Measurements from ENCODE around the gene BEGAIN.

Gene BEGAIN

DNA sequence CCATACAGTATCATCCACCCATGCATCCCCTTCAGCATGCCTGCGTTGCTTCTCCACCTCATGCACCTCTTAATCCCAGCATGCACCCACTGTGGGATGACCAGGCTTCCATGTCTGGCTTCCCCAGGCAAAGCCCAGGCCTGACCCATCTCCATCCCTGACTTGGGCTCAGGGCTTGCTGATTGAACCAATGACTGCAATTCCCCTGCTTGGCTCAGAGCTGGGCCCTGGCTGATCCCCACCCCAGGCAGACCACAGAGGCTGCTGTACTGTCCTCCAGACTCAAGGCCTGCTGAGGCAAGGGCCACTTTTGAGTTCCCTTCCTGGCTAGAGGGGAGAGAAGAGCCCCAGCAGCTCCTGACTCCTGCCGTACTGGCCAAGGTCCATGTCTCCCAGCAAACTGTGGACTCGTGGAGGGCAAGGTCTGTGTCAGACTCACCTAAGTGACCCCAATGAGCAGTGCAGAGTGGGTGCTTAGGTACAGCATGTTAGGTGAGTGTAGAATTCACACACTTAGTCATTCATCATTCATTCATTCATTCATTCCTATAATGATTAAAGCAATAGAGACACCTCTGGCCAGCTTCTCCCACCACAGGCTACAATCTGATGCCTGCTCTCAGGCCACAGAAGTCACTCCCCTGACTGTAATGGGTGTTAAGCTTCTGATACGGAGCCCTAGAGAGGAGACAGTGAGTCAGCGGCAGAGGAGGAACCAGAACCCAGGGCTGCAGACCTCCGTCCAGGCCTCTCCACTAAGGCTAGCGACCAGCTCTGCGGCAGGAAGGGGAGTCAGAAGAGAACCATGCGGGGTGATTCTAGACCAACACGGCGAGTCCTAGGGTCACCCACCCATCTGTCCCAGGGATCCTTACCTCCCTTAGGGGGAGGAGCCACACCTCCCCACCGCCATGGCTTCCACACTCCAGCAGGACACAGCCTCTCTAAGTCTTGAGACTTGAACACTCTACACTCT lies 2.9 kb downstream of the BEGAIN start:
- no peak for DNase-seq (ENCODE audit: extremely low read depth in 1 of 2, low read depth in 1 of 2)

GRCh38 chr14:100583245-100583644 lies 4.0 kb downstream of the BEGAIN start:
- DNase-seq (ENCODE audit: extremely low read depth in 1 of 2, low read depth in 1 of 2) = no peak

- no peak for DNase-seq (ENCODE audit: extremely low read depth in 1 of 2, low read depth in 1 of 2)
Measured at GRCh38 chr14:100582496-100583165, 4.6 kb downstream of the BEGAIN start.

- DNase-seq (ENCODE audit: extremely low read depth in 1 of 2, low read depth in 1 of 2) = no peak
Measured at GRCh38 chr14:100581228-100582145, 5.7 kb downstream of the BEGAIN start.

GRCh38 chr14:100580316-100581227 lies 6.6 kb downstream of the BEGAIN start:
- no peak for DNase-seq (ENCODE audit: extremely low read depth in 1 of 2, low read depth in 1 of 2)

GRCh38 chr14:100578552-100578951 lies 8.7 kb downstream of the BEGAIN start:
- DNase-seq (ENCODE audit: extremely low read depth in 1 of 2, low read depth in 1 of 2) = no peak

GRCh38 chr14:100577986-100578431 lies 9.2 kb downstream of the BEGAIN start:
- DNase-seq (ENCODE audit: extremely low read depth in 1 of 2, low read depth in 1 of 2) = no peak

GRCh38 chr14:100577321-100577985 lies 9.8 kb downstream of the BEGAIN start:
- no peak for DNase-seq (ENCODE audit: extremely low read depth in 1 of 2, low read depth in 1 of 2)

DNA sequence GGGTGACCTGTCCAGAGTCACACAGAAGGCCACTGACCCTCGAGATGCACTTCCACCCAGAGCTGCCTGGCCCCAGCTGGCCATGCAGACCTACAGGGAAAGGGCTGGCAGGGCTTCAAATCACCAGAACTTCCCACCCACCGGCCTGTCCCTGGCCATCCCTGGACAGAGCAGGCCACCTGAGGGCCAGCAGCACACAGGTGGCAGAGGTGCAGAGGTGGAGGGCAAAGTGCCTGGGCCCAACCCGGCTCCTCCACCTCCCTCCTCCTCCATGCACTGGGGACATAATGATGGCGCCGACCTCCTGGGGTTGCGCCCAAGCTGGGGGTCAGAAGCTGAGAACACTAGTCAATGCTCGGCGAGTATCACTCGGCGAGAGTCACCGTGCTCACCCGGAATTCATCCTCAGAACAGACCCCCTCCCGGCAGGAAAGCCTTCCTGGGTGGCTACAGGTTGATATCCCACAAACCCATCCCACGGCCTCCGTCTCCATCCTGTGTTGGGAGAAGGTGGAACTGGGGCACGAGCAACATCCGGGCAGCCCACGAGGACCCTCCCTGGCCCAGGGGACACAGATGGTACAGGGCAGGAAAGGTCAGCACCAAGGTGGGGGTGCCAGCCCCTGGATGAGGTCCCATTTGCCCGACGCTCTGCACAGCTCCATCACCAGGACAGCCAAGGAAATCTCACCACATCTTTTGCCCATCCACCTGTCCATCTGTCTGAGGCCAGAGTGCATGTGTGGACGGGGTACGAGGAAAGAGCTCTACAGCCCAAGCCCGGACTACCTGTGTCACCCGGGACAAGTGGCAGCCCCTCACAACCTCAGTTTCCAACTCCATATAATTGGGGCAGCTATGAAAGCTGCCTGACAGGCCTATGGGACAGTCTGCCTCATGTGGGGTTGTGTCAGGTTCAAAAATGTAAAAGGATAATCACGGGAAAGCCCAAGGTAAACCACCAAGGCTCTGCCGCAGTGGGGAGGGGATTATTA lies 10.8 kb downstream of the BEGAIN start:
- DNase-seq (ENCODE audit: extremely low read depth in 1 of 2, low read depth in 1 of 2) = no peak

- no peak for DNase-seq (ENCODE audit: extremely low read depth in 1 of 2, low read depth in 1 of 2)
Measured at GRCh38 chr14:100575266-100575995, 11.8 kb downstream of the BEGAIN start.

GRCh38 chr14:100574642-100575031 lies 12.6 kb downstream of the BEGAIN start:
- no peak for DNase-seq (ENCODE audit: extremely low read depth in 1 of 2, low read depth in 1 of 2)

GRCh38 chr14:100573757-100574641 lies 13.2 kb downstream of the BEGAIN start:
- DNase-seq (ENCODE audit: extremely low read depth in 1 of 2, low read depth in 1 of 2) = no peak

DNA sequence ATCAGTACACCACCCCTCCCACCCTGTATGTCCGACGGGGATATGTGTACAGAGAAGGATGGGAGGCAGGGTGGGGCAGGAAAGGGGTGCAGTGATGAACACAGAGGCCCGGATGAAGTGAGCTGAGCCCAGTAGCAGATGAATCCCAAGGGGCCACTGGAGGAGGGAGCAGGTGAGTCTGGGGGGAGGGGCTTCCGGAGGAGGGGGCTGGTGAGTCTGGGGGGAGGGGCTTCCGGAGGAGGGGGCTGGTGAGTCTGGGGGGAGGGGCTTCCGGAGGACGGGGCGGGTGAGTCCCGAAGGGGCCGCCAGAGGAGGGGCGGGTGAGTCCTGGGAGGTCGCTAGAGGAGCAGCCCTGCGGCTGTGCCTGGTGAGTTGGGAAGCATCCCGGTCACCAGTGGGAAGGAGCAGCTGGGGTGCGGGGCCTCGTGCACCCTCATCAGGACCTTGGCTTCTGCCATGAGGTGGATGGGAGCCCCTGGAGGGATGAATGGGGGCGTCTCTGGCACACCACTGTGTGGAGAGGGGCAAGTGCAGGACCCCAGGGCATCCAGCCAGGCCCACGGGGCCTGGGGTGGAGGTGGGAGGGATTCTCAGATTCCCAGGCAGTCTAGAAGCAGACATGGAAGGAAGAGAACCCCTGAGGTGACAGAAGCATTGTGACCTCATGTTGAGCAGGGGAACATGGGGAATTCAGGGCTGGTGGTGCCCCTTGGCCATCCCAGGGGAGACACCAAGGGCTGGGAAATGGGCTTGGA lies 14.0 kb downstream of the BEGAIN start:
- DNase-seq (ENCODE audit: extremely low read depth in 1 of 2, low read depth in 1 of 2) = no peak

- DNase-seq (ENCODE audit: extremely low read depth in 1 of 2, low read depth in 1 of 2) = no peak
Measured at GRCh38 chr14:100572543-100572942, 14.7 kb downstream of the BEGAIN start.

GRCh38 chr14:100571837-100572236 lies 15.4 kb downstream of the BEGAIN start:
- no peak for DNase-seq (ENCODE audit: extremely low read depth in 1 of 2, low read depth in 1 of 2)

Data from activated CD8-positive, alpha-beta memory T cell treated with anti-CD3 and anti-CD28 coated beads for 1 hour (primary cell).